Suprapubic skin (tissue), 4 donors: Measurements from ENCODE around the gene TUBB. TPM values are rescaled to one million over a fixed set of nuclear protein-coding genes. Genes with fewer than 3 reads are reported as not detected.

ENCODE experiments used
- DNase-seq, 2 donors: peaks; one replicate each; pipeline ENCODE4 v3.0.0-alpha.2; 2019; ENCODE audit warnings: low spot score in 2 of 2
- H3K27ac ChIP-seq: fragments of 200-600 bp; sonication (generic); one replicate; pipeline ENCODE4 v1.5.1; 2019
- H3K27me3 ChIP-seq: fragments of 200-600 bp; sonication (generic); one replicate; pipeline ENCODE4 v1.5.1; 2019
- H3K36me3 ChIP-seq: fragments of 200-600 bp; sonication (generic); one replicate; pipeline ENCODE4 v1.5.1; 2019
- H3K4me1 ChIP-seq: fragments of 200-600 bp; sonication (generic); one replicate; pipeline ENCODE4 v1.5.1; 2019
- H3K4me3 ChIP-seq: fragments of 200-600 bp; sonication (generic); one replicate; pipeline ENCODE4 v1.5.1; 2019; ENCODE audit warnings: mild to moderate bottlenecking
- H3K9me3 ChIP-seq: fragments of 200-600 bp; sonication (generic); one replicate; pipeline ENCODE4 v1.5.1; 2019
- CTCF ChIP-seq, 2 donors: fragments of 200-600 bp in 1 of 2; fragments of 450-650 bp in 1 of 2; sonication (generic) in 1 of 2; IDR thresholded peaks; one replicate each; pipeline ENCODE4 v1.5.1; 2016 to 2019; ENCODE audit warnings: antibody characterized with exemption in 2 of 2, mild to moderate bottlenecking in 1 of 2, moderate library complexity in 1 of 2
- EP300 ChIP-seq: sonication (generic); formaldehyde crosslinking; IDR thresholded peaks from one replicate; pipeline ENCODE4 v1.6.1; 2017; ENCODE audit warnings: antibody characterized with exemption
- POLR2A ChIP-seq, 2 donors: fragments of 450-650 bp; IDR thresholded peaks; one replicate each; pipeline ENCODE4 v1.6.1; 2017; ENCODE audit warnings: antibody characterized with exemption in 2 of 2, mild to moderate bottlenecking in 2 of 2, moderate library complexity in 2 of 2
- POLR2AphosphoS5 ChIP-seq, 3 donors: sonication (generic); formaldehyde crosslinking; IDR thresholded peaks; one replicate each; pipeline ENCODE4 v1.6.1; 2017; ENCODE audit warnings: antibody characterized with exemption in 3 of 3
- WGBS: methylation state at CpG from one replicate; pipeline ENCODE4 v1.1.5; 2018; 5-methylcytosine and 5-hydroxymethylcytosine counted together
- total RNA-seq, 4 donors: library from RNA; depleted of rRNA; stranded (reverse); fragments of >200 nt; gene quantifications; one replicate each; pipeline ENCODE4 v1.1.0, GENCODE V29; 2016

TUBB gene
- total RNA-seq, 4 donors from 2014 or later, result 166 to 348 (median 244) TPM

GRCh38 chr6:30683980-30684338, 36.2 kb upstream of the TUBB start:
- Histone ChIP-seq H3K27ac (peak overlapping the region; percentile 98), H3K36me3 (no peaks in the 10 kb centered on the region), H3K27me3 (no peaks in the 10 kb centered on the region), H3K4me3 (peak overlapping the region; percentile 68), H3K9me3 (no peaks in the 10 kb centered on the region), H3K4me1 (peaks cover 82% of the 10 kb centered on the region)
- no peak for DNase-seq
- WGBS, result 6% methylated on average over 2 of the region's 2 CpGs
- TF ChIP-seq EP300 (no peak), CTCF (IDR thresholded peaks at IDR 0.05) (no peak), POLR2AphosphoS5 (IDR thresholded peaks at IDR 0.05) (no peak), POLR2A (IDR thresholded peaks at IDR 0.05) (no peak)

- DNase-seq, result no peak
- Histone ChIP-seq H3K36me3 (no peaks in the 10 kb centered on the region), H3K27me3 (no peaks in the 10 kb centered on the region), H3K27ac (peak overlapping the region; percentile 98), H3K4me3 (peak overlapping the region; percentile 68), H3K4me1 (peaks cover 82% of the 10 kb centered on the region), H3K9me3 (no peaks in the 10 kb centered on the region)
- no peak for TF ChIP-seq EP300
- no peak for TF ChIP-seq POLR2A (IDR thresholded peaks at IDR 0.05)
- no peak for TF ChIP-seq POLR2AphosphoS5 (IDR thresholded peaks at IDR 0.05)
- TF ChIP-seq CTCF (IDR thresholded peaks at IDR 0.05), result no peak
- WGBS, result 9% methylated on average over 19 of the region's 21 CpGs
Observed at GRCh38 chr6:30684386-30685156, 35.6 kb upstream of the TUBB start.

- no peak for DNase-seq
- 8% methylated on average over 25 of the region's 29 CpGs for WGBS
- Histone ChIP-seq H3K4me1 (peaks cover 84% of the 10 kb centered on the region), H3K4me3 (peak overlapping the region; percentile 68), H3K36me3 (no peaks in the 10 kb centered on the region), H3K9me3 (no peaks in the 10 kb centered on the region), H3K27ac (peak overlapping the region; percentile 98), H3K27me3 (no peaks in the 10 kb centered on the region)
- no peak for TF ChIP-seq POLR2A (IDR thresholded peaks at IDR 0.05)
- no peak for TF ChIP-seq POLR2AphosphoS5 (IDR thresholded peaks at IDR 0.05)
- TF ChIP-seq CTCF (IDR thresholded peaks at IDR 0.05), result no peak
- no peak for TF ChIP-seq EP300
Observed at GRCh38 chr6:30685157-30686008, 34.8 kb upstream of the TUBB start.

GRCh38 chr6:30686009-30686907, 33.9 kb upstream of the TUBB start, which contains the start of gene PPP1R18:
PPP1R18 (minus strand) TSS chr6:30686645; CDS start chr6:30686018, 627 bp downstream.
- no peak for TF ChIP-seq CTCF (IDR thresholded peaks at IDR 0.05)
- H3K27ac ChIP-seq, result peak within 1 kb of the TSS; percentile 98
- peaks cover 82% of the 10 kb centered on the region for H3K4me1 ChIP-seq
- peak; percentile 89 to 94 for DNase-seq
- WGBS, result under 1% methylated on average over 38 of the region's 41 CpGs
- H3K9me3 ChIP-seq, result no peaks in the 10 kb centered on the region
- H3K27me3 ChIP-seq, result no peaks in the 10 kb centered on the region
- H3K36me3 ChIP-seq, result no peaks in the 10 kb centered on the region
- H3K4me3 ChIP-seq, result peak within 1 kb of the TSS; percentile 68
